Ishikawa (cell line): ENCODE measurements around the gene PACC1.

Source experiments
- CREB1 ChIP-seq: IDR thresholded peaks from 2 replicates; pipeline ENCODE4 v1.6.1; 2012; ENCODE audit warnings: low read depth
- EGR1 ChIP-seq: IDR thresholded peaks from 2 replicates; pipeline ENCODE4 v1.6.1; 2012
- MAX ChIP-seq: IDR thresholded peaks from 2 replicates; pipeline ENCODE4 v1.6.1; 2012
- RAD21 ChIP-seq: IDR thresholded peaks from 2 replicates; pipeline ENCODE4 v1.6.1; 2012; ENCODE audit warnings: low read depth
- REST ChIP-seq: IDR thresholded peaks from 2 replicates; pipeline ENCODE4 v1.6.1; 2012; ENCODE audit warnings: low read depth, mild to moderate bottlenecking
- TAF1 ChIP-seq: IDR thresholded peaks from 2 replicates; pipeline ENCODE4 v1.6.1; 2012; ENCODE audit warnings: low read depth, mild to moderate bottlenecking
- TEAD4 ChIP-seq: IDR thresholded peaks from 2 replicates; pipeline ENCODE4 v1.6.1; 2012
- YY1 ChIP-seq: IDR thresholded peaks from 2 replicates; pipeline ENCODE4 v1.6.1; 2012; ENCODE audit warnings: low read depth
- ZBTB7A ChIP-seq: IDR thresholded peaks from 2 replicates; pipeline ENCODE4 v1.6.1; 2012; ENCODE audit warnings: low read depth

GRCh38 chr1:212328248-212328647 is 86.4 kb downstream of the PACC1 start:
- TF ChIP-seq CREB1, result no peak
- TF ChIP-seq MAX, result no peak
- TF ChIP-seq ZBTB7A, result no peak
- no peak for TF ChIP-seq REST
- no peak for TF ChIP-seq TAF1
- TF ChIP-seq RAD21, result no peak
- TF ChIP-seq TEAD4, result no peak
- TF ChIP-seq EGR1, result no peak
- no peak for TF ChIP-seq YY1
